GM23338 (cell line): ENCODE results near the gene DDX24.

Experiments
- CREB1 ChIP-seq: fragments of 250-450 bp; sonication (Bioruptor Pico); IDR thresholded peaks from 2 replicates; pipeline ENCODE4 v1.5.0; 2020; ENCODE audit warnings: low read depth, mild to moderate bottlenecking, moderate library complexity
- CTCF ChIP-seq, 2 experiments: fragments of 200-600 bp in 1 of 2; sonication (generic) in 1 of 2; conservative IDR thresholded peaks; 2 replicates each; pipeline versions ENCODE4 v1.5.1 to v1.6.1; 2016 to 2017; ENCODE audit warnings: antibody characterized with exemption in 2 of 2, low read depth in 2 of 2, mild to moderate bottlenecking in 2 of 2, moderate library complexity in 1 of 2
- ETS1 ChIP-seq: IDR thresholded peaks from 2 replicates; pipeline ENCODE4 v1.6.1; 2016; ENCODE audit warnings: antibody characterized with exemption
- EZH2 ChIP-seq: fragments of 200-600 bp; sonication (generic); IDR thresholded peaks from one replicate; pipeline ENCODE4 v1.8.0; 2017; ENCODE audit warnings: antibody characterized with exemption, mild to moderate bottlenecking, low read depth; ENCODE audit not compliant: unreplicated experiment
- EZH2phosphoT487 ChIP-seq: fragments of 200-600 bp; sonication (generic); IDR thresholded peaks from one replicate; pipeline ENCODE4 v1.8.1; 2018; ENCODE audit warnings: antibody characterized with exemption; ENCODE audit not compliant: unreplicated experiment
- POLR2AphosphoS5 ChIP-seq: IDR thresholded peaks from 2 replicates; pipeline ENCODE4 v1.6.1; 2016; ENCODE audit warnings: antibody characterized with exemption, low read depth
- REST ChIP-seq: IDR thresholded peaks from one replicate; pipeline ENCODE4 v1.6.1; 2018; ENCODE audit warnings: antibody characterized with exemption; ENCODE audit not compliant: unreplicated experiment
- ZNF331 ChIP-seq: fragments of 250-450 bp; sonication (Bioruptor Pico); IDR thresholded peaks from 2 replicates; pipeline ENCODE4 v1.5.0; 2020; ENCODE audit warnings: low read depth, mild to moderate bottlenecking, moderate library complexity

GRCh38 chr14:94047581-94047980 lies 33.4 kb downstream of the DDX24 start:
- TF ChIP-seq POLR2AphosphoS5, result no peak
- TF ChIP-seq CREB1 (CRISPR knock-in tag), result no peak
- no peak for TF ChIP-seq CTCF (conservative IDR thresholded peaks at IDR 0.05; ENCODE audit: low read depth in 2 of 2)
- TF ChIP-seq EZH2, result no peak
- TF ChIP-seq ETS1, result no peak
- TF ChIP-seq REST, result no peak
- TF ChIP-seq ZNF331 (CRISPR knock-in tag), result no peak
- no peak for TF ChIP-seq EZH2phosphoT487
